AG09309 (cell line): ENCODE data around the gene SORCS3.

Source experiments
- DNase-seq: peaks from one replicate; pipeline ENCODE4 v3.0.0-alpha.2; 2010; ENCODE audit warnings: low read depth
- H3K4me3 ChIP-seq: 2 replicates; pipeline ENCODE4 v1.5.1; 2011; ENCODE audit warnings: mild to moderate bottlenecking, low read depth, low read length, moderate library complexity; ENCODE audit not compliant: control insufficient read depth
- CTCF ChIP-seq: IDR thresholded peaks from 2 replicates; pipeline ENCODE4 v1.5.1; 2011; ENCODE audit warnings: mild to moderate bottlenecking, low read depth, low read length, inconsistent platforms; ENCODE audit not compliant: insufficient read depth, control insufficient read depth; ENCODE audit errors: missing control alignments

SORCS3 gene

GRCh38 chr10:104614245-104614831 is 26.8 kb upstream of the SORCS3 start:
- H3K4me3 ChIP-seq, result no peak overlapping the region
- peak; percentile 58 for TF ChIP-seq CTCF
- no peak for DNase-seq

- H3K4me3 ChIP-seq, result no peak overlapping the region
- DNase-seq, result no peak
- no peak for TF ChIP-seq CTCF
Observed at GRCh38 chr10:104615136-104615535, 26.0 kb upstream of the SORCS3 start.

GRCh38 chr10:104617831-104618230 is 23.3 kb upstream of the SORCS3 start:
- no peak overlapping the region for H3K4me3 ChIP-seq
- no peak for DNase-seq
- TF ChIP-seq CTCF, result no peak

GRCh38 chr10:104622175-104622574 is 18.9 kb upstream of the SORCS3 start:
- no peak overlapping the region for H3K4me3 ChIP-seq
- DNase-seq, result no peak

GRCh38 chr10:104622598-104623209 is 18.4 kb upstream of the SORCS3 start:
- no peak for DNase-seq
- TF ChIP-seq CTCF, result peak; percentile 55
- H3K4me3 ChIP-seq, result no peak overlapping the region

More at GRCh38 chr10:104622175-104622574, 18.9 kb upstream of the SORCS3 start:
- TF ChIP-seq CTCF, result no peak

GRCh38 chr10:104630731-104631130 is 10.4 kb upstream of the SORCS3 start:
- no peak for TF ChIP-seq CTCF
- no peak overlapping the region for H3K4me3 ChIP-seq
- no peak for DNase-seq
